ENCODE data around the gene BHLHE40.

DNA sequence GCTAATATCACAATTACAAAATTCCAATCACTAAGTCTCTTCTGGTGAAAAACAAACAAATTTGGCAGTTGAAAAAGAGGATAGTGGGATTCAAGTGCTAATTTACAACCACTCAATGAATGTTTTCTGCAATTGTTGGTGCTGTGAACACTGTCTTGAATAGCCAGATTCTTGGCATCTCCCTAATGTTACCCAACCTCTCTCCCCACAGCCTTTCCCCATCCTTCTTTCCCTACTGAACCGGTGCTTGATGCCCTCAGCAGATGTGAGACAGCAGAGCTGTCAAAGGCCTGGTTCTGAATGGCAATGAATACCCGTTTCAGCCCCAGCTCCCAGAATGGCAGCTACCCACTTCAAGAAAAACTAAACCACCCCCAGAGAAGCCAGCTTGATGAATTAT lies 22.5 kb upstream of the BHLHE40 start:
- TF ChIP-seq USF1 (IDR thresholded peaks at IDR 0.05; ENCODE audit: borderline replicate concordance, extremely low read length, insufficient read depth, low read depth, low read length), result no peak
- TF ChIP-seq, protein P1, sequence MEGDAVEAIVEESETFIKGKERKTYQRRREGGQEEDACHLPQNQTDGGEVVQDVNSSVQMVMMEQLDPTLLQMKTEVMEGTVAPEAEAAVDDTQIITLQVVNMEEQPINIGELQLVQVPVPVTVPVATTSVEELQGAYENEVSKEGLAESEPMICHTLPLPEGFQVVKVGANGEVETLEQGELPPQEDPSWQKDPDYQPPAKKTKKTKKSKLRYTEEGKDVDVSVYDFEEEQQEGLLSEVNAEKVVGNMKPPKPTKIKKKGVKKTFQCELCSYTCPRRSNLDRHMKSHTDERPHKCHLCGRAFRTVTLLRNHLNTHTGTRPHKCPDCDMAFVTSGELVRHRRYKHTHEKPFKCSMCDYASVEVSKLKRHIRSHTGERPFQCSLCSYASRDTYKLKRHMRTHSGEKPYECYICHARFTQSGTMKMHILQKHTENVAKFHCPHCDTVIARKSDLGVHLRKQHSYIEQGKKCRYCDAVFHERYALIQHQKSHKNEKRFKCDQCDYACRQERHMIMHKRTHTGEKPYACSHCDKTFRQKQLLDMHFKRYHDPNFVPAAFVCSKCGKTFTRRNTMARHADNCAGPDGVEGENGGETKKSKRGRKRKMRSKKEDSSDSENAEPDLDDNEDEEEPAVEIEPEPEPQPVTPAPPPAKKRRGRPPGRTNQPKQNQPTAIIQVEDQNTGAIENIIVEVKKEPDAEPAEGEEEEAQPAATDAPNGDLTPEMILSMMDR (IDR thresholded peaks at IDR 0.05 in 2 of 3, conservative IDR thresholded peaks at IDR 0.05 in 1 of 3; ENCODE audit: control insufficient read depth in 2 of 3, extremely low read depth in 1 of 3, insufficient read depth in 1 of 3, low read depth in 3 of 3, low read length in 3 of 3), result no peak
- no peak for TF ChIP-seq SMC3 (IDR thresholded peaks at IDR 0.05; ENCODE audit: borderline replicate concordance, low read length)
- TF ChIP-seq EZH2 (IDR thresholded peaks at IDR 0.05; ENCODE audit: borderline replicate concordance, control insufficient read depth, low read depth, low read length), result no peak
- no peak for TF ChIP-seq YBX1 (IDR thresholded peaks at IDR 0.05)
- no peak for TF ChIP-seq POLR2A (IDR thresholded peaks at IDR 0.05; ENCODE audit: low read depth, low read length)
- no peak for TF ChIP-seq CREB1 (IDR thresholded peaks at IDR 0.05; ENCODE audit: low read depth)
- TF ChIP-seq PKNOX1 (IDR thresholded peaks at IDR 0.05), result no peak

Data from GM12878 (cell line).